Spleen (tissue), 11 donors: Measurements from ENCODE around the gene TAS2R16. TPM values are rescaled to one million over a fixed set of nuclear protein-coding genes. Genes with fewer than 3 reads are reported as not detected.

Source experiments
- DNase-seq: peaks from one replicate; pipeline ENCODE4 v3.0.0-alpha.2; 2020
- H3K27ac ChIP-seq, 8 donors: fragments of 200-600 bp; sonication (generic) in 7 of 8; 1 replicate in 4 of 8; 2 replicates in 4 of 8; pipeline versions ENCODE4 v1.5.0 to v1.8.0; 2016 to 2021; ENCODE audit warnings: inconsistent platforms in 4 of 8, mild to moderate bottlenecking in 4 of 8, moderate library complexity in 1 of 8
- H3K27me3 ChIP-seq, 7 donors: fragments of 200-600 bp; sonication (generic) in 6 of 7; replicated peaks in 1 of 7; 1 replicate in 4 of 7; 2 replicates in 3 of 7; pipeline versions ENCODE4 v1.5.0 to v1.8.0; 2016 to 2021; ENCODE audit warnings: inconsistent platforms in 3 of 7, mild to moderate bottlenecking in 1 of 7
- H3K36me3 ChIP-seq, 6 donors: fragments of 200-600 bp; sonication (generic) in 5 of 6; 1 replicate in 4 of 6; 2 replicates in 2 of 6; pipeline versions ENCODE4 v1.5.0 to v1.8.0; 2016 to 2021; ENCODE audit warnings: inconsistent platforms in 2 of 6
- H3K4me1 ChIP-seq, 6 donors: fragments of 200-600 bp; sonication (generic) in 5 of 6; 1 replicate in 3 of 6; 2 replicates in 3 of 6; pipeline versions ENCODE4 v1.5.0 to v1.8.0; 2016 to 2021; ENCODE audit warnings: inconsistent platforms in 3 of 6
- H3K4me3 ChIP-seq, 8 donors: fragments of 200-600 bp; sonication (generic) in 7 of 8; 1 replicate in 4 of 8; 2 replicates in 4 of 8; pipeline versions ENCODE4 v1.5.0 to v1.8.0; 2016 to 2021; ENCODE audit warnings: inconsistent platforms in 4 of 8, mild to moderate bottlenecking in 4 of 8, moderate library complexity in 2 of 8
- H3K9me3 ChIP-seq, 8 donors: fragments of 200-600 bp; sonication (generic) in 7 of 8; 1 replicate in 4 of 8; 2 replicates in 4 of 8; pipeline versions ENCODE4 v1.5.0 to v1.8.0; 2016 to 2021; ENCODE audit warnings: inconsistent platforms in 4 of 8
- POLR2A ChIP-seq, 3 donors: fragments of 450-650 bp; IDR thresholded peaks; one replicate each; pipeline ENCODE4 v1.5.1; 2017; ENCODE audit warnings: antibody characterized with exemption in 3 of 3, mild to moderate bottlenecking in 1 of 3
- POLR2AphosphoS5 ChIP-seq, 3 donors: sonication (generic); formaldehyde crosslinking; IDR thresholded peaks; one replicate each; pipeline ENCODE4 v1.5.1; 2017; ENCODE audit warnings: antibody characterized with exemption in 3 of 3
- WGBS, 5 donors: extraction: QIAGEN DNeasy Blood & Tissue Kit in 3 of 5; methylation state at CpG; one replicate each; pipeline versions ENCODE4 v1.1.5 to v1.1.7; 2013 to 2018; 5-methylcytosine and 5-hydroxymethylcytosine counted together
- intact Hi-C: fragments of 100-400 bp; cut with DNase I; formaldehyde crosslinking; loops from one replicate; pipeline ENCODE4 v1.15.0; 2023; ENCODE audit warnings: low total_unique reads
- polyA plus RNA-seq, 3 donors: library from polyadenylated mRNA; stranded (reverse); fragments of 200-250 nt; gene quantifications; one replicate each; pipeline ENCODE4 v1.2.1, GENCODE V29; 2013
- total RNA-seq, 7 donors: library from RNA; depleted of rRNA in 3 of 7; stranded (reverse); fragments of >200 nt in 3 of 7; fragmentation: NEBNext Ultra II Directional in 4 of 7; extraction: Animal tissue kit (Norgen Biotek cat#: 25700) in 4 of 7; gene quantifications; one replicate each; pipeline versions ENCODE4 v1.1.0 to v1.2.1, GENCODE V29; 2016 to 2021
- TF ChIP-seq, protein P1 (sequence below), 11 experiments: fragments of 200-600 bp in 7 of 11; fragments of 450-650 bp in 4 of 11; sonication (generic) in 4 of 11; IDR thresholded peaks in 8 of 11; conservative IDR thresholded peaks in 3 of 11; 1 replicate in 7 of 11; 2 replicates in 4 of 11; pipeline versions ENCODE4 v1.4.0 to v1.8.0; 2016 to 2021; ENCODE audit warnings: antibody characterized with exemption in 11 of 11, inconsistent platforms in 4 of 11, mild to moderate bottlenecking in 1 of 11
- donor health status: healthy with polysubstance abuse.
- donor health status: DM: no; HTN: no; CAD: no; lungs with moderate emphysema.
- donor health status: DM: no; HTN: no; CAD: no.
- donor health status: Bipolar disorder and iron deficiency.
- donor health status: healthy.
- donor health status: DM: no; HTN: no; CAD: no.
- donor health status: DM: yes; HTN: yes; CAD: no.

TAS2R16 gene
- total and polyA plus RNA-seq, 10 donors = not detected

DNA sequence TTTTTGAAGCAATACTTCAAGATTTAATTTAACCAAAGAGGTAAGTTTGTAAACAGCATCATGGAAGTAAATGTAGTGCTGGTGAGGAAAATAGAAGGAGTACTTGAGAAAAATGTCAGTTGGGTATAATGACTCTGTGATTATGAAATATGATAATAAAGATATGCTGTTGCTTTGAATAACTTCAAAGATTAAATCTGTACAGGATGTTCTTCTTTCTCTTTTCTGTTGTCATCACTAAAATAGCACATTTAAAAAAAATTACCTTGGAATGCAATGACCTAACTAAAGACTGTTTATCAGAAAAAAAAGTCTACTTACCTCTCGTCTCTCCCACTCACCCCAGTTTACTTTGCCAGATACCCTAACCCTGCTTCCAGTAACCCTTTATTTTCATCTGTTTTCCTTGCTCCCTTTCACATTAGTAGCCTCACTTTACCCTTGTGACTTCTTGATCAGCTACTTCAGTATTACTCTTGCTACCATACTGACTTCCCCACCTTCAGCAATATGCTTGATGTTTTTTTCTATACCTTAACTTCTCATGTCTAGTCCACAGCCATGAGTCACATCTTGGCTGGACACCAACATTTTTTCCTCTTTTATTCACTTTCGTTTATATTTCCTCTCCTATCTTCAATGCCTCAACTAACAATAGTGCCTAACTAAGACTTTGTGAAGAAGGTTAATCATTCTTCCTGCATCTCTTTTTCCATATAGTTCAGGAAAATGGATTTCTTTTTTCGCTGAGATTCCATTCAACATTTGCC is 29.7 kb upstream of the TAS2R16 start:
- no peaks in the 10 kb centered on the region for H3K36me3 ChIP-seq
- DNase-seq = no peak
- WGBS, 5 donors = 54 to 71% (median 55%) methylated on average over 3 of the region's 3 CpGs
- H3K4me3 ChIP-seq = no peak overlapping the region
- peaks cover 0 to 41% (median 27%) of the 10 kb centered on the region in 8 donors for H3K9me3 ChIP-seq
- H3K4me1 ChIP-seq = no peaks in the 10 kb centered on the region
- intact Hi-C loops = no loop called here
- H3K27ac ChIP-seq = no peak overlapping the region
- TF ChIP-seq, protein P1, sequence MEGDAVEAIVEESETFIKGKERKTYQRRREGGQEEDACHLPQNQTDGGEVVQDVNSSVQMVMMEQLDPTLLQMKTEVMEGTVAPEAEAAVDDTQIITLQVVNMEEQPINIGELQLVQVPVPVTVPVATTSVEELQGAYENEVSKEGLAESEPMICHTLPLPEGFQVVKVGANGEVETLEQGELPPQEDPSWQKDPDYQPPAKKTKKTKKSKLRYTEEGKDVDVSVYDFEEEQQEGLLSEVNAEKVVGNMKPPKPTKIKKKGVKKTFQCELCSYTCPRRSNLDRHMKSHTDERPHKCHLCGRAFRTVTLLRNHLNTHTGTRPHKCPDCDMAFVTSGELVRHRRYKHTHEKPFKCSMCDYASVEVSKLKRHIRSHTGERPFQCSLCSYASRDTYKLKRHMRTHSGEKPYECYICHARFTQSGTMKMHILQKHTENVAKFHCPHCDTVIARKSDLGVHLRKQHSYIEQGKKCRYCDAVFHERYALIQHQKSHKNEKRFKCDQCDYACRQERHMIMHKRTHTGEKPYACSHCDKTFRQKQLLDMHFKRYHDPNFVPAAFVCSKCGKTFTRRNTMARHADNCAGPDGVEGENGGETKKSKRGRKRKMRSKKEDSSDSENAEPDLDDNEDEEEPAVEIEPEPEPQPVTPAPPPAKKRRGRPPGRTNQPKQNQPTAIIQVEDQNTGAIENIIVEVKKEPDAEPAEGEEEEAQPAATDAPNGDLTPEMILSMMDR (IDR thresholded peaks at IDR 0.05 in 8 of 11, conservative IDR thresholded peaks at IDR 0.05 in 3 of 11) = no peak
- TF ChIP-seq POLR2AphosphoS5 (IDR thresholded peaks at IDR 0.05) = no peak
- TF ChIP-seq POLR2A (IDR thresholded peaks at IDR 0.05) = no peak
- H3K27me3 ChIP-seq = no peaks in the 10 kb centered on the region

DNA sequence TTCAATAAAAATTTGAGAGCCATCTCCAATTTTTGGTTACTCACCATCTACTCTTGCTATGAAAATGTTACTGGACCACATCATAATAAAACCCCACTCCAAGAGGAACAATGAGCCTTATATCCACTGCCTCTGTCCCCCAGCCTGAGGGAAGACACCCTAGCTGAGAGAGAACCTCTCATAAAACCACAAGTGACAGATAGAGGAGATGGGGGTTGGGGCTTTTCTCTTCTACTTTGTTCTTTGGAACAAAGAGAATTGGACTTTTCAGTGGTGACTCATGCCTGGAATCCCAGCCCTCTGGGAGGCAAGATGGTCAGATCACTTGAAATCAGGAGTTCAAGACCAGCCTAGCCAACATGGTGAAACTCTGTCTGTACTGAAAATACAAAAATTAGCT is 27.6 kb upstream of the TAS2R16 start:
- no peak overlapping the region for H3K27ac ChIP-seq
- TF ChIP-seq POLR2AphosphoS5 (IDR thresholded peaks at IDR 0.05) (no peak), POLR2A (IDR thresholded peaks at IDR 0.05) (no peak)
- TF ChIP-seq, protein P1 (IDR thresholded peaks at IDR 0.05 in 8 of 11, conservative IDR thresholded peaks at IDR 0.05 in 3 of 11) = no peak
- no peaks in the 10 kb centered on the region for H3K36me3 ChIP-seq
- H3K27me3 ChIP-seq = no peaks in the 10 kb centered on the region
- H3K4me1 ChIP-seq = no peaks in the 10 kb centered on the region
- no peak overlapping the region for H3K4me3 ChIP-seq
- peaks cover 0 to 55% (median 29%) of the 10 kb centered on the region in 8 donors for H3K9me3 ChIP-seq
- no peak for DNase-seq
- intact Hi-C loops = no loop called here

DNA sequence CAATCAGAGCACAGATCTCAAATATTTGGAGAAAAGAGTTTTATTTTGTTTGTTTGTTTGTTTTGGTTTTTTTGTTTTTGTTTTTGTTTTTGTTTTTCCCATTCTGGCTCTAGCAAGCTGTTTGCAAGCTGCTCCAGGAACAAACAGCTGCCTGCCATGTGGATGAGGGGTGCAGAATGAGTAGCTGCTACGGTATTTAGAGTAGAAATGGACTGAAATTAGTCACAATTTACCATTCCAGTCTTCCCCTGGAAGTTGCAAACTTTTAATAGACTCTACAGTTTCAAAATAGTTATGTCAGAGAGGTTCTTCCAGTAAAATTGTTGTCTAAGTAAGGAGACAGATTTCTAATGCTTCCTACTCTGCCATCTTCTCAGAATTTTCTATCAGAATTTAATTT is 27.1 kb upstream of the TAS2R16 start:
- WGBS, 5 donors = 23 to 63% (median 45%) methylated on average over 1 of the region's 1 CpG
- intact Hi-C loops = no loop called here
- Histone ChIP-seq H3K4me3 (no peak overlapping the region), H3K27me3 (no peaks in the 10 kb centered on the region), H3K4me1 (no peaks in the 10 kb centered on the region), H3K27ac (no peak overlapping the region), H3K9me3 (peaks cover 0 to 56% (median 29%) of the 10 kb centered on the region in 8 donors), H3K36me3 (no peaks in the 10 kb centered on the region)
- TF ChIP-seq POLR2A (IDR thresholded peaks at IDR 0.05) = no peak
- TF ChIP-seq, protein P1 (IDR thresholded peaks at IDR 0.05 in 8 of 11, conservative IDR thresholded peaks at IDR 0.05 in 3 of 11) = no peak
- no peak for TF ChIP-seq POLR2AphosphoS5 (IDR thresholded peaks at IDR 0.05)
- DNase-seq = no peak

DNA sequence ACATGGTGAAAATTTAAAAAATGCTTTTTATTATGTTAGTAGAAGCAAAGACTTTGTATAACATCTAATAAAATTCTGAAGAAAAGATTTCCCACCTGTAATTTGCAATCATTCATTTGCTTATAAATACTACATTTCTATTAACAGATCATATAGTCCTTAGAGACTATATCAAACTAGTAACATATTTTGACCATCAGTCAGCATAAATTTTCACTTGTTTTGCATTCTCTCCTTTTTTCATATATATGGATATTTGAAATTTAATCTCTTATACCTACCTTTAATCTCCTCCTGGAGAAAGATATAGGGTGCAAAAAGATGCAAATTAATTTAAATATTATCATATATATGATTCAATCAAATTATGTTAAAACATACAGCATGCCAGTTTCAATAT is 16.9 kb upstream of the TAS2R16 start:
- intact Hi-C loops = no loop called here
- Histone ChIP-seq H3K27me3 (no peaks in the 10 kb centered on the region), H3K9me3 (peaks cover 0 to 7% (median 0%) of the 10 kb centered on the region in 8 donors), H3K36me3 (no peaks in the 10 kb centered on the region), H3K27ac (no peak overlapping the region), H3K4me3 (no peak overlapping the region), H3K4me1 (no peaks in the 10 kb centered on the region)
- no peak for TF ChIP-seq POLR2AphosphoS5 (IDR thresholded peaks at IDR 0.05)
- TF ChIP-seq POLR2A (IDR thresholded peaks at IDR 0.05) = no peak
- TF ChIP-seq, protein P1 (IDR thresholded peaks at IDR 0.05 in 8 of 11, conservative IDR thresholded peaks at IDR 0.05 in 3 of 11) = no peak
- no peak for DNase-seq
